Nephron progenitor cell (in vitro differentiated cells): ENCODE measurements around the gene GPX2.

Experiments
- DNase-seq: peaks from one replicate; pipeline ENCODE4 v3.0.0; 2021
- H3K27ac Mint-ChIP-seq: 2 replicates; pipeline ENCODE4 v1.8.0; 2021; ENCODE audit warnings: mild to moderate bottlenecking, moderate library complexity, mixed read lengths
- H3K27me3 Mint-ChIP-seq: 2 replicates; pipeline ENCODE4 v1.8.0; 2021; ENCODE audit warnings: mild to moderate bottlenecking, low read depth, mixed read lengths; ENCODE audit not compliant: poor library complexity
- H3K36me3 Mint-ChIP-seq: 2 replicates; pipeline ENCODE4 v1.8.0; 2021; ENCODE audit warnings: low read depth, mixed read lengths
- H3K4me1 Mint-ChIP-seq: 2 replicates; pipeline ENCODE4 v1.8.0; 2021; ENCODE audit warnings: mixed read lengths
- H3K4me3 Mint-ChIP-seq: 2 replicates; pipeline ENCODE4 v1.8.0; 2021; ENCODE audit warnings: mild to moderate bottlenecking, moderate library complexity, mixed read lengths
- H3K9me3 Mint-ChIP-seq: 2 replicates; pipeline ENCODE4 v1.8.0; 2021; ENCODE audit warnings: mild to moderate bottlenecking, moderate library complexity, mixed read lengths
- TF ChIP-seq, protein P1 (sequence below): fragments of 200-600 bp; sonication (generic); IDR thresholded peaks from 2 replicates; pipeline ENCODE4 v1.5.0; 2021; ENCODE audit warnings: antibody characterized with exemption

The GPX2 gene

DNA sequence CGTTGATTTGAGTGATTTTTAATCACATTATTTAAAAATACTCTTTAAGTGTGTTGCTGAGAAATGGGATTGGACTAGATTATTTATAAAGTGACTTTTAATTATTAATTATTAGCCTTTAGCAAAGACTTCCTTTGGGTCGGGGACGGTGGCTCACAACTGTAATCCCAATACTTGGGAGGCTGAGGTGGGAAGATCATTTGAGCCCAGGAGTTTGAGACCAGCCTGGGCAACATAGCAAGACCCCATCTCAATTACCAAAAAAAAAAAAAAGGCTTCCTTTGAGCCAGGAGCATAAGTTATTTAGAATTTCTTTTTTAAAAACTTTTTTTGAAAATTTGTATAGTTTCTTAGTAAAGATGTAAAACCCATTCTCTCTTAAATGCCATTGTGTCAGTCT is 19.5 kb downstream of the GPX2 start:
- Mint-ChIP-seq H3K27me3 (no peaks in the 10 kb centered on the region), H3K4me3 (no peak overlapping the region), H3K4me1 (no peaks in the 10 kb centered on the region), H3K27ac (no peak overlapping the region), H3K36me3 (peaks cover 33% of the 10 kb centered on the region), H3K9me3 (no peaks in the 10 kb centered on the region)
- TF ChIP-seq, protein P1, sequence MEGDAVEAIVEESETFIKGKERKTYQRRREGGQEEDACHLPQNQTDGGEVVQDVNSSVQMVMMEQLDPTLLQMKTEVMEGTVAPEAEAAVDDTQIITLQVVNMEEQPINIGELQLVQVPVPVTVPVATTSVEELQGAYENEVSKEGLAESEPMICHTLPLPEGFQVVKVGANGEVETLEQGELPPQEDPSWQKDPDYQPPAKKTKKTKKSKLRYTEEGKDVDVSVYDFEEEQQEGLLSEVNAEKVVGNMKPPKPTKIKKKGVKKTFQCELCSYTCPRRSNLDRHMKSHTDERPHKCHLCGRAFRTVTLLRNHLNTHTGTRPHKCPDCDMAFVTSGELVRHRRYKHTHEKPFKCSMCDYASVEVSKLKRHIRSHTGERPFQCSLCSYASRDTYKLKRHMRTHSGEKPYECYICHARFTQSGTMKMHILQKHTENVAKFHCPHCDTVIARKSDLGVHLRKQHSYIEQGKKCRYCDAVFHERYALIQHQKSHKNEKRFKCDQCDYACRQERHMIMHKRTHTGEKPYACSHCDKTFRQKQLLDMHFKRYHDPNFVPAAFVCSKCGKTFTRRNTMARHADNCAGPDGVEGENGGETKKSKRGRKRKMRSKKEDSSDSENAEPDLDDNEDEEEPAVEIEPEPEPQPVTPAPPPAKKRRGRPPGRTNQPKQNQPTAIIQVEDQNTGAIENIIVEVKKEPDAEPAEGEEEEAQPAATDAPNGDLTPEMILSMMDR: no peak
- no peak for DNase-seq

DNA sequence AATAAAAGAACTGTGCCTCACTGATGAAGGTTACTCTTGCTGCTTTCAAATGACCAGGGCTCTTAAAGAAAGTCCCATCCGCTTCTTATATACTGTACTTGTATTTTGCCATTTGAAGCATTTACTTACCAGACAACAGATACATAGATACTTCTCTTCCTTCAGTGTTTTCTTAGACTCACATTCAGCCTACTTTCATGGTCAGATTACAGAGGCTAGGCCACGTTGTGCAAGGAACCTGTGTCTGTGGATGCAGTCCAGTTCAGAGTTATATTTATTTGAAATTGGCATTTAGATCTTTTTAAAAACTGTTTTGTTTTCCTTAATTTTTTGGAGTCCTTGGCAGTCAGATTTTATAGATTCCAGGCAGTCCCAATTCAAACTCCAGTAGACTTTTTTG is 22.1 kb downstream of the GPX2 start:
- Mint-ChIP-seq H3K27ac (no peak overlapping the region), H3K27me3 (no peaks in the 10 kb centered on the region), H3K4me1 (peaks cover 10% of the 10 kb centered on the region), H3K9me3 (no peaks in the 10 kb centered on the region), H3K4me3 (no peak overlapping the region), H3K36me3 (peaks cover 33% of the 10 kb centered on the region)
- no peak for DNase-seq
- TF ChIP-seq, protein P1: no peak

DNA sequence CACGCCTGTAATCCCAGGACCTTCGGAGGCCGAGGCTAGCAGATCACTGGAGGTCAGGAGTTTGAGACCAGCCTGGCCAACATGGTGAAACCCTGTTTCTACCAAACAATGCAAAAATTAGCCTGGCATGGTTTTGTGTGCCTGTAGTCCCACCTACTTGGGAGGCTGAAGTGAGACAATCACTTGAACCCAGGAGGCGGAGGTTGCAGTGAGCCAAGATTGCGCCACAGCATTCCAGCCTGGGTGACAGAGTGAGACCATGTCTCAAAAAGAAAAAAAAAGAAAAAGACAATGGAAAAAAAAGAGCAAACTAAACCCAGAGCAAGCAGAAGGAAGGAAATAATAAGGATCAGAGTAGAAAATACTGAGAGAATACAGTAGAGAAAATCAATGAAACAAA is 22.9 kb downstream of the GPX2 start:
- TF ChIP-seq, protein P1: no peak
- DNase-seq: no peak
- no peak overlapping the region for H3K4me3 Mint-ChIP-seq
- peaks cover 16% of the 10 kb centered on the region for H3K4me1 Mint-ChIP-seq
- H3K36me3 Mint-ChIP-seq: peaks cover 36% of the 10 kb centered on the region
- no peaks in the 10 kb centered on the region for H3K27me3 Mint-ChIP-seq
- no peak overlapping the region for H3K27ac Mint-ChIP-seq
- no peaks in the 10 kb centered on the region for H3K9me3 Mint-ChIP-seq

DNA sequence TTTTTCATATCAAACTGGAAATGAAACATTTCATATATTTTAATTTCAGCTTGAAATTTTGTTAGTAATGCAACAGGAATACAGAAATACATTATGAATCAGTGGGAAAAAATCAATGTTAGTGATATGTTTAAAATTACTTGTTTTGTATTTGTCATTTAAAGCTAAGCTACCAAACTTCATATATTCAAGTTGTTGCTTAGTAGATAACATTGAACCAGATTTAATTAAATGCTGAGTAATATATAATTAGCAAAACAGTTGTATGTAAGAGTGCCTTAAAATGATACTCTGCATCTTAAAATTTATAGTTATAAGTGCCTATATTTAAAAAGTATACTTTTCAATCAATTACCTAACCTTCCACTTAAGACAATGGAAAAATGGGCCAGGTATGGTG is 23.3 kb downstream of the GPX2 start:
- Mint-ChIP-seq H3K36me3 (peaks cover 33% of the 10 kb centered on the region), H3K27ac (no peak overlapping the region), H3K4me1 (peaks cover 17% of the 10 kb centered on the region)

DNA sequence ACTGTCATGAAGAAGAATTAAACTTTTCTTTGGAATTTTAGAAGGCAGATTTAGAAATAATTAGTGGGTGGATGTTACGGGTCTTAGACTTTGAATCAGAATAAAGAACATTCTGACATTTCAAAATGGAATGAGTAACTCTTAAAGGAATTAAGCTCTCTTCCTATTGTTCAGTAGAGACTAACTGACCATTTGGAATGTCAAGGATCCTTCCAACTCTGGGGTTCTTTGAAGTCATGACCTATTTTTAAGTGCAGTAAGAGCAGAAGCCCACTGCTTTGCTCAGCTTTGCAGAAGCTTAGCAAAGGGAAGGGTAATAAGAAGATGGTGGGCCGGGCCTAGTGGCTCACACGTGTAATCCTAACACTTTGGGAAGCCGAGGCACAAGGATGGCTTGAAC is 24.3 kb downstream of the GPX2 start:
- Mint-ChIP-seq H3K4me1 (peaks cover 22% of the 10 kb centered on the region), H3K27me3 (no peaks in the 10 kb centered on the region), H3K27ac (no peak overlapping the region), H3K36me3 (peaks cover 27% of the 10 kb centered on the region), H3K9me3 (no peaks in the 10 kb centered on the region), H3K4me3 (no peak overlapping the region)
- TF ChIP-seq, protein P1: no peak
- DNase-seq: no peak

More for the DNA sequence above, 23.3 kb downstream of the GPX2 start:
- no peak overlapping the region for H3K4me3 Mint-ChIP-seq
- no peak for DNase-seq
- TF ChIP-seq, protein P1: no peak
- no peaks in the 10 kb centered on the region for H3K9me3 Mint-ChIP-seq
- H3K27me3 Mint-ChIP-seq: no peaks in the 10 kb centered on the region

DNA sequence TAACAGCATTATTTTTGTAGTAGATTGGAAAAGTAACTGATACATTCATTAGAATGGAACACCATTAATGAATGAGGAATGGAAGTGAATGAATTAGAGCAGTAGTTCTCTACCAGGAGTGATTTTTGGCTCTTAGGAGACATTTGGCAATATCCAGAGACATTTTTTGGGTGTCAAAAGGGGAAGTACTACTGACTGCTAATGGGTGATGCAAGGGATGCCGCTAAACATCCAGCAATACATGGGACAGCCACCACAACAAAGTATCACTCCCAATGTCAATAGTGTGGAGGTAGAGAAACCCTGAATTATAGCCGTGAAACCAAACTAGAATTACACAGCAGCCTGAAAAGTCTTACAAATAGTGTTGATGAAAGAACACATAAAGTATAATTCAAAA is 26.7 kb downstream of the GPX2 start:
- H3K36me3 Mint-ChIP-seq: peaks cover 14% of the 10 kb centered on the region
- H3K27me3 Mint-ChIP-seq: peaks cover 7% of the 10 kb centered on the region
- H3K4me1 Mint-ChIP-seq: peaks cover 22% of the 10 kb centered on the region
- TF ChIP-seq, protein P1: no peak
- H3K27ac Mint-ChIP-seq: no peak overlapping the region
- DNase-seq: no peak
- no peaks in the 10 kb centered on the region for H3K9me3 Mint-ChIP-seq
- no peak overlapping the region for H3K4me3 Mint-ChIP-seq
